HG02938 (cell line): ENCODE results near the gene RNF186.
"Not testable (repeated sequence)": the region's sequence is repeated elsewhere in the genome, so short reads cannot be mapped to it uniquely, and the experiment has no call there.

Source experiments
- ATAC-seq: cut with Tn5 transposase; IDR thresholded peaks from one replicate; pipeline ENCODE4 v1.9.1; 2021; ENCODE audit warnings: mild to moderate bottlenecking, moderate library complexity; ENCODE audit not compliant: unreplicated experiment

The RNF186 gene

DNA sequence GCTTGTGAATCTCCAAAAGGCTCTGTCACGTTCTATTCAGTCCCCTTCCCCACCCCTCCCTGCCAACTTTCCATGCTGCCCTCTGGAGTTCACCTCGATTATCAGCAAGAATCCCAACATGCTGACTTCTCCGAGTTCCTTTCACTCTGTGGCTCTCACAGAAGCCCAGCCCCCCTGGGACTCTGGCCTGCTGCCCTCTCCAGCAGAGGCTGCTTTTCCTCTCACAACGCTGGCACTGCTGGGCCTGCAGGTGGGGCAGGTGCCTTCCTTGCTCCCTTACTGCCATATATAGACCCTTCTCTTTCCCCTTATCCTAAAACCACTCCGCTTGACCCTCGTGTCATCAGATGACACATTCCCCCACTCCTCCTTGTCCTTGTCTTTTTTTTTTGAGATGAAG, 10.2 kb upstream of the RNF186 start:
- no peak for ATAC-seq

GRCh38 chr1:19824541-19824940, 9.5 kb upstream of the RNF186 start:
- no peak for ATAC-seq

GRCh38 chr1:19824036-19824435, 9.0 kb upstream of the RNF186 start:
- no peak for ATAC-seq

GRCh38 chr1:19819701-19820100, 4.6 kb upstream of the RNF186 start:
- no peak for ATAC-seq

GRCh38 chr1:19818324-19818723, 3.2 kb upstream of the RNF186 start:
- no peak for ATAC-seq

- no peak for ATAC-seq
Observed at GRCh38 chr1:19817160-19817559, 2.1 kb upstream of the RNF186 start.

GRCh38 chr1:19816737-19817086, 1.6 kb upstream of the RNF186 start:
- ATAC-seq = not testable (repeated sequence)

- ATAC-seq = no peak
Observed at GRCh38 chr1:19815801-19816736, 986 bp upstream of the RNF186 start.

GRCh38 chr1:19814244-19814661, 830 bp downstream of the RNF186 start:
- ATAC-seq = no peak

DNA sequence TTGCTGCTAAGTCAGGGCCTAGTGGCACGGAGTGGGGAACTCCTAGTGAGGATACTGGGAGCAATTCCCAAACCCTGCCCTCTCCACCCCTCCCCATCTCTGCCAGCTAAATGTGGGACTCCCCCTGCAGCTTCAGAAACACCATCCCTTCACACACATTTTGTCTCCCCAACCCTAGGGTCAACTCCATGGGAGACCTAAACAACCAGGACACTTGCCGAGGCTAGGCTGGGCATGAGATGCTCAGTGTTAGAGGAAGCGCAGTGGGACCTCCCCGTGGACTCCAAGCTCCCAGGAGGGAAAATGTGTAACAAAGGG, 1.5 kb downstream of the RNF186 start:
- ATAC-seq = no peak

DNA sequence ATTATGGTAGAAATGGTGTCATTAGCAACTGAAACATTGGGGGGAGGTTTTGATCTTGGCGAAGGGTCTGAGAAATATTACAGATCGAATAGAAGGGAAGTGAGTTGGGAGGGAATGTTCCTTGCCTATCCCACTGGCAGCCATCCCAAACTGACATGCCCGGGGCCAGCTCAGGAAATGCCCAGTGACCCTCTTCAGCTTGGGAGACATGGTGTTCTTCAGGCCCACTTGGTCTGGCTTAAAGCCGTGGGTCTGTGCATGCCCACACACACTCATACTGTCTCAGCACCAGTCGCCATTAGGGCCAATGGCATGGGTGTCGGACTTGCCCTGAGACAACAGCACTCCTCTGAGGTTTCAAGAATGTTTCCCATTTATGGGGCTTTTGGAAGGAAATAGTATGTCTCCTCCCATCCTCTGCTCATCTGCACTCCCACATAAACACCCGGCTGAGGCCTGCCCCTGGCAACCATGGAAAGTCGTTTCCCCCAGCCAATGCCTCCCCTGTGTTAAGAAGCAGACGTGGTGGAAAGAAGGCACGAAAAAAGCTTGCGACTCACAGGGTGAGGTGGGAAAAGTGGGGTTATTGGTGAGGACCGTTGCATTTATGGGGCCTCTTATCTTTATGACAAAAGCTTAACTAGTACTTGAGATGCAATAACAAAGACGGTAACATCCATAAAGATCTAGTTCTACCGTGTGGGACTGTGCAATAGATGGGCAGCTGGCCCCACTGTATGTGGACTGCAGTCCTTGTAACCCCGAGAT, 2.0 kb downstream of the RNF186 start:
- no peak for ATAC-seq

DNA sequence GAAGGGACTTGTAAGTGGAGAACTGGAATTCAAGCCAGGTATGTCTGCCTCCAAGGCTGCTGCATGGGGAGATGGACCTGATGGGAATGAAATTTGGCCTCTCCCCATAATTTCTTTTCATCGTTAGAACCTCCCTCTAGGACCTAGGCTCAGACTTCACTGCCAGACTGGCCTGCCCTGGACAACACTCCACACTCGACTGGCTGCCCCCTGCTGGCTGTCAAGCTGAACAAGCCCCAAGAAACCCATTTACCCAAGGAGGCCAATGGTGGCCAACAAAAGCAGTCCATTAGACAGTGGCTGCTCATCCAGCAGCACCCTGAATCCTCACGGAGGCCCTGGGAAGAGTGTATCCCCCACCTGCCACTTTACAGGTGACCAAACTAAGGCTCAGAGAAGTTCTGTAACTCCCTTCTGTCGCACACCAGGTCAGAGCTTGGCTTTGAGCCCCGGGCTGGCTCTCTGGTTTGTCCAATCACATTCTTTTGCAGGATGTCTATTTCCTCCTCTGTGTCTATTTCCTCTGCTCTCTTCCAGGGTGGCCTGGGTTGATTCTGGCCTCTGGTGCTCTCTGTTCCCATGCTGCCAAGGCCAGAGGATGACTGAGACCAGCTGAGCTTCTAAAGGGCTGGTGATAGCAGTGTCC, 3.8 kb downstream of the RNF186 start:
- ATAC-seq = no peak

GRCh38 chr1:19809044-19809750, 5.9 kb downstream of the RNF186 start:
- ATAC-seq = no peak

DNA sequence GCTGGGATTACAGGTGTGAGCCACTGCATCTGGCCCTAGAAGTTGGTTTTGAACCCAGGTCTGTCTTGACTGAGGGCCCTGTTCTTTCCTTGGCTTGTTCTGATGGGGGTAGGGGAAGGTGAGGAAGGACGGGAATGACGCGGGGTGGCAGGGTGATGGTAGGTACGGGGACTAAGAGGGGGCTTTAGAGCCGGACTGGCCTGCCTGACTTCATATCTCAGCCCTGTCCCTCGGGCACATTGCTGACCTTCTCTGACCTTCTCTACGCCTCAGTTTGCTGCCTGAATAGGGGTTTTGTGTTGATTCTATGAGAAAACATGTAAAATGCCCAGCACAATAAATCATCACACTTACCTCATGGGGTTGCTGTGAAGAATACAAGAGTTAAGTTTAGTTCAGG, 6.7 kb downstream of the RNF186 start:
- no peak for ATAC-seq

DNA sequence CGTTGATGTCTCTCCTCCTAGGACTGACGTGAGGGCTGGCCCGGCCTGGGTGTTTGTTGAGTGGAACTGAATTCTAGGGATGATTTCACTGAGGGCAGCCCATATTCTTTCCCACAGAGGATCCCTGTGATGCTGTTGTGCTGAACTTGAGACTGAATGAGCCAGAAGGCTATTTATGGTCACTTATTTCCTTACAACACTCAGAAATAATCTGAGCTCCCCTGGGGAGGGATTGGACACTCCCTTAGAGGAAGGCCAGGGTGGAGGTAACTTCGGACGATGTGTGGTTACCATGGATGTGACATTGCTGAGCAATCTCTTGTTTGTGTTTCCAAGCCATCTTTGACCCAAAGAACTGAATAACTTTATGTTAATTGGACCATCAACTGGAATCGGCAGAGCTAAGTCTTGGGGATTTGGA, 10.2 kb downstream of the RNF186 start:
- ATAC-seq = no peak

- no peak for ATAC-seq
Observed at GRCh38 chr1:19802269-19802668, 12.8 kb downstream of the RNF186 start.

- peak; percentile 41 for ATAC-seq
Observed at GRCh38 chr1:19800076-19800804, 14.8 kb downstream of the RNF186 start.

GRCh38 chr1:19799230-19800075, 15.6 kb downstream of the RNF186 start, which contains the start of gene TMCO4:
Gene TMCO4 (minus strand): TSS chr1:19799916. CDS start chr1:19780758, 19,158 bp downstream.
- ATAC-seq = peak; percentile 49

GRCh38 chr1:19798486-19799229, 16.4 kb downstream of the RNF186 start:
- no peak for ATAC-seq
